ENCODE data around the gene FRMD1.

The FRMD1 gene

GRCh38 chr6:168029459-168030217, 49.4 kb downstream of the FRMD1 start:
- no peak for DNase-seq

GRCh38 chr6:168028181-168028580, 50.8 kb downstream of the FRMD1 start:
- no peak for DNase-seq

DNA sequence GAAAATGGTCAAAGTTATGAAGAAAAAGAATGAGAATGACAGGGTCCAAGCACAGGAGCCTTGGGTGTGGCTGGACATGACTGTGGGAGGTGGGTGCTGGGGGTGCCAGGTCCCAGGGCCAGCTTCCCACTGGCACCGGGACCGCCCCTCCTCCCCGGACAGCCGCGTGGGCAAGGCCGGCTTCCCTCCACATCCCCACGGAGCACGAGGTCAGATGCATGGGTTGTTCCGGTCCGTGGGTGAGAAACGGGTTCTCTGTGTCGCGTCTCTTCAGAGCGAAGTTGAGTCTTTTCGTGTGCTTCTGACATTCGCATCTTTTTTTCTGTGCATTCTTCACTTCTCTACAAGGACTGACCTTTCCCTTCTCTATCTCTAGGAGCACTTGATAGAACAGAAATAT, 51.5 kb downstream of the FRMD1 start:
- no peak for DNase-seq

DNA sequence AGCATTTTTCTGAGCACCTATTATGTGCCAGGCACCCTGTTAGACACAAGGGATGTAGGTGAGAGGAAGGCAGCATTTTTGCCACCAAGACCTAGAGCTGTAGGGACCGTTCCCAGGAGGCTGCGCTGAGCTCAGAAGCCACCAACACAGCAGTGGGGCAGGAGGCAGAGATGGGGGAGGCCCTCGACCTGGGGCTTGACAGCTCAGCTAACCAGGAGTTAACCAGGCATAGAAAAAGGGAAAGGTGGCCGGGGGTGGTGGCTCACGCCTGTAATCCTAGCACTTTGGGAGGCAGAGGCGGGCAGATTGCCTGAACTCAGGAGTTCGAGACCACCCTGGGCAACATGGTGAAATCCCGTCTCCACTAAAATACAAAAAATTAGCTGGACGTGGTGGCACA, 52.1 kb downstream of the FRMD1 start:
- no peak for DNase-seq

- DNase-seq: no peak
Measured at GRCh38 chr6:168025831-168026710, 52.9 kb downstream of the FRMD1 start.

DNA sequence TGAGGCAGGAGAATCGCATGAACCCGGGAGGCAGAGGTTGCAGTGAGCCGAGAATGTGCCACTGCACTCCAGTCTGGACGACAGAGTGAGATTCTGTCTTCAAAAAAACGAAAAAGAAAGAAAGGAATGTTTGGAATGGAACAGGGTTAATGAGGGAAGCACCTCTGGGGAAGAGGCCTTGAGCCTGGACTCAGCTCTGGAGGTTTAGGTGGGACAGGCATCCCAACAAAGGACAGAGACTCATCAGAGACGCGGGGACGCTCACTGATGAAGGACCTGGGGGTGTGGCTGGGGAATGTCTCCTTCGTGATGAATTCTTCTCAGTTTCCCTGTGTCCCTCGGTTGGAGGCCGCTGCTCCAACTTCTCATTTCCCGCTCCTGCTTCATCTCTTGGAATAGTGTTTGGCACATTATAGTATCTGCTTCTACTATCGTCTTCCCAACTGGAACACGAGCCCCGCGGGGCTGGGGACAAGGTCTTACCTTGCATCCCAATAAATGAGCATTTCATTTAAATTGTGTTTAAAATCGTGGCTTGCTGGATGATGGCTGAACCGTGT, 54.0 kb downstream of the FRMD1 start:
- no peak for DNase-seq

GRCh38 chr6:168022488-168023321, 56.3 kb downstream of the FRMD1 start:
- no peak for DNase-seq

GRCh38 chr6:168021581-168021980, 57.4 kb downstream of the FRMD1 start:
- no peak for DNase-seq

DNA sequence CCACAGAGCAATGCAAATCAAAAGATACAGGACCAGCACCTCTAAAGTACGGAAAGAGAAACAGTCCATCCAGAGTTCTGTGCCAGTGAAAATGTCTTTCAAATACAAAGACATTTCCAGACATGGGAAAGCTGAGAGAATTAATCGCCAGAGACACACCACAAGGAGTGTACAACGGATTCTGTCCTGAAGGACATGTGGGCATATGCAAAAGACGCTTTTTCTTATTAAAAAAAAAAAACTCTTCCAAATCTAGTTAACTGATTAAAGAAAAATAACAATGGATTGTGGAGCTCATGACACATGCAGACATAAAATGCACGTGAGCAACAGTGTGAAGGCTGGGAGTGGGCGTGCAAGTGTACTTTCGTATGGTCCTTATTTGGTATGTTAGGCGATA, 58.8 kb downstream of the FRMD1 start:
- no peak for DNase-seq

GRCh38 chr6:168018664-168019063, 60.3 kb downstream of the FRMD1 start:
- DNase-seq: no peak

DNA sequence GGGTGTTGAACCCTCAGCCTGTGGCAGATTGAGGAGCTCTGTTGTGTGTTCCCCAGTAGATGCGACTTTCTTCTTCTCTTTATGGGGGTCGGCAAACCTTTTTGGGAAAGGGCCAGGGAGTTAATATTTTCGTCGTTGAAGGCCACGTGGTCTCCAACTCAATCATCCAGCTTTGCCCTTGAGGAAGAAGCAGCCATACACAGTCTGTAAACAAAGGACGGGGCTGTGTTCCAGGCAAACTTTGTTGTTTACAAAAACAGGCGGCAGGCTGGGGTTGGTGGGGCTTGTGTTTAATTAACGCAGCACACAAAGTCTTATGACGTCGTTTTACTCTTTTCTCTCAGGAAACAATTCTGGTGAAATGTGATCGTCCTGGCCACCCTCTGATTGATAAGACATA, 61.4 kb downstream of the FRMD1 start:
- DNase-seq: peak in 1 of 56 donors; percentile 56

GRCh38 chr6:168016721-168017525, 62.1 kb downstream of the FRMD1 start:
- peak in 2 of 56 donors; percentile 24 to 27 for DNase-seq

DNA sequence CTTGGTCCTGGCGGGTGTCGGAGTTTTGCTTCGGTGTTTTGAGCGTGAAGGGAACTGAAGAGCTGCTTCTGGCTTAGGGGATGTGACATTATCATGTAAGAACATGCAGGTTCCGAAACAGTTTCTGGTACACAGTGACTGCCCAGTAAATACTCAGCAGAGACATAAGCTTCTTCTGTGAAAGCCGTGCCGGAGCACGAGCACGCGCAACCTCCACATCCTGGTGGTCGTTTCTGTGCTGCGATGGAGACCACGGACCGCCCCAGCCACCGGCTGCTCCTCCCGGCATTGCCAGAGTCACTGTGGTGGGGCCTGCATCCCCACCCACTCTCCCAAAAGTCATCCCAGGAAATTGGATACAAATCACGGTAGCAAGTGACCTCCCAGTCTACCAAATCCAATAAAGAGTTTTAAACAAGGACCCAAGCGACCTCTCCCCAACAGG, 62.8 kb downstream of the FRMD1 start:
- DNase-seq: no peak

DNA sequence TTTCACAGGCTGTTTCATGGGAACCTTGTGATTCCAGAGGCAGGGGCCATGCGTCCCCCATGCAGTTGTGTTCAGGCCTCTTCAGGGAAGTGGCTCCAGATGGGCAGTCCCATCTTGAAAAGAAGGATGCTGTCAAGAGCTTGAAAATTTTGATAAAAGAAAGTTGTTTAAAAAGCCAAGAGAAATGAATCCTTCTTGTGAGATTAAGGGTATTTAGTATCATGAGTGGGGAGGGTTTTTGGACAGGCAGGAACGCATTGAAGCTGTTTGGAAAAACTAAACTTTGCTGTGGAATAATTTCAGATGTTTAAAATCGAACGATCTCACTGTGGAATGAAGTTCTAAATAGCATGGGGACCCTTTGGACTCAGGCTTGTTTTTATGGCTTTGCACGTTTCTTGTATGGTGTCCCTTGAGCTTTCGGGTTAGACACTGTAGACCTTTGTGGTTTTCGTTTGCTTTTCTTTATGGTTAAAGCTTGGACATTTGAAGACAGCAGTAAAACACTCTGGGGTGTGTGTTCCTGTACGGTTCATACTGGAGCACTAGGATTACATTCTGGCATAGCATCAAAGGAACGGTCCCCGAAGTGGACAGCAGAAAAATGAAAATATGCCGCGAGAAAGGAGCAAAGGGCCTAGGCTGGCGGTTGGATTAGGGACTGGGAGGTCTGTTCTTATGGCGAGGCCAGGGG, 63.4 kb downstream of the FRMD1 start:
- DNase-seq: no peak

DNA sequence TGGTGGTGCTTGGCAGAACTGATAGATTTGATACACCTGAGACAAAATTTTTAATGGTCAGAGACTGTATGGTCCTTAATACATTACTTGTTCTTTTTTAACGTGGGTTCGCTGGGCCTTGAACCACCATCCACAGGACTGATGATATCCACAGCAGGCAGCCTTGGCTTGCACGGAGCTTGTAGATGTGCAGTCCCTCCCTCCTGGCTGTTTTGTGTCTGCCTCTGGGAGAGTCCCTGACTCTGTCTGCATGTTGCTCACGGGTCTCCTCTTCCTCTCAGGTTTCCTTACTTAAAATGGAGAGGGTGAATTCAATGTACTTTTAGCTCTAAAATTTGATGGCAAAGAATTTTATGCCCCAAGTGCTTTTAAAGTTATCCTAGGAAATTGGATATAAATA, 64.0 kb downstream of the FRMD1 start:
- no peak for DNase-seq

DNA sequence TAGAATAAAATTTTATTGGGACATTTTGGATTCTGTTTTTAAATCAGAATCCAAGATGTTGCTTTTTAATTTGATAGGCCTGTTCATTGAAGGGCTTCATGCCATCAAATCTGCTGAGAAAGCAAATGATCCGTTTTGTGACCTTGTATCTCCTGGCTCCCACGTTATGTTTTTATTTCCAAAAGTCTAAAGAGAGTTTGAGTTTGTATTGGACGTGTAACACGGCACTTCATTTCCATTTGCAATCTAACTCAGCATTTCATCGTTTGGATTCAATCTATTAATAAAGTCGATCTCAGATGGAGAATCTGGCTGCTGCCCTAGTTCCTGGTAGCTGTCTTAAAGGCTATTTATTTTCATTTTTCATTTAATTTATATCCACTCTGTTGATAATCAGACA, 64.6 kb downstream of the FRMD1 start:
- DNase-seq: no peak

GRCh38 chr6:168013250-168013915, 65.6 kb downstream of the FRMD1 start:
- DNase-seq: no peak

- DNase-seq: no peak
Measured at GRCh38 chr6:168012431-168013249, 66.4 kb downstream of the FRMD1 start.

Measured in amygdala (tissue), 56 donors.